Neural cell (in vitro differentiated cells): ENCODE results near the gene S100PBP. TPM values are rescaled to one million over a fixed set of nuclear protein-coding genes. Genes with fewer than 3 reads are reported as not detected.

Experiments
- H2AFZ ChIP-seq: fragments of 200-600, 300-800 bp; sonication (generic), shearing (Covaris generic); 2 replicates; pipeline ENCODE4 v1.6.0; 2014; ENCODE audit warnings: low read depth, mild to moderate bottlenecking, antibody characterized with exemption, low read length, moderate library complexity
- H3F3A ChIP-seq: fragments of 200-600 bp; shearing (Covaris generic); 2 replicates; pipeline ENCODE4 v1.6.1; 2016; ENCODE audit warnings: mild to moderate bottlenecking, moderate library complexity, mixed read lengths, antibody characterized with exemption, low read length; ENCODE audit not compliant: insufficient read depth, poor library complexity, severe bottlenecking
- H3K27ac ChIP-seq: fragments of 200-600, 300-800 bp; sonication (generic), shearing (Covaris generic); 2 replicates; pipeline ENCODE4 v1.5.1; 2014; ENCODE audit warnings: mild to moderate bottlenecking, low read length, moderate library complexity
- H3K27me3 ChIP-seq: fragments of 300-800, 200-600 bp; sonication (generic), shearing (Covaris generic); 2 replicates; pipeline ENCODE4 v1.6.0; 2014; ENCODE audit warnings: mild to moderate bottlenecking, low read depth, low read length, moderate library complexity; ENCODE audit not compliant: insufficient read depth
- H3K36me3 ChIP-seq: fragments of 300-800, 200-600 bp; sonication (generic), shearing (Covaris generic); 2 replicates; pipeline ENCODE4 v1.5.1; 2014; ENCODE audit warnings: mild to moderate bottlenecking, antibody characterized with exemption, low read length, moderate library complexity; ENCODE audit not compliant: insufficient read depth
- H3K4me2 ChIP-seq: fragments of 300-800, 200-600 bp; sonication (generic), shearing (Covaris generic); 2 replicates; pipeline ENCODE4 v1.6.0; 2014; ENCODE audit warnings: mild to moderate bottlenecking, low read length
- H3K4me3 ChIP-seq: fragments of 300-800, 200-600 bp; sonication (generic), shearing (Covaris generic); 2 replicates; pipeline ENCODE4 v1.5.1; 2014; ENCODE audit warnings: mild to moderate bottlenecking, low read length, moderate library complexity
- H3K79me2 ChIP-seq: fragments of 200-600 bp; shearing (Covaris generic); replicated peaks from 2 replicates; pipeline ENCODE4 v1.6.0; 2014; ENCODE audit warnings: mild to moderate bottlenecking, low read length, moderate library complexity; ENCODE audit not compliant: insufficient read depth
- H3K9ac ChIP-seq: fragments of 300-800, 200-600 bp; sonication (generic), shearing (Covaris generic); 2 replicates; pipeline ENCODE4 v1.6.1; 2016; ENCODE audit warnings: mild to moderate bottlenecking, low read length, mixed read lengths
- H3K9me2 ChIP-seq: fragments of 200-600 bp; shearing (Covaris generic); 2 replicates; pipeline ENCODE4 v1.6.1; 2016; ENCODE audit warnings: mild to moderate bottlenecking, low read length, mixed read lengths; ENCODE audit not compliant: insufficient read depth
- H3K9me3 ChIP-seq: fragments of 200-600, 300-800 bp; sonication (generic), shearing (Covaris generic); 2 replicates; pipeline ENCODE4 v1.6.1; 2016; ENCODE audit warnings: mild to moderate bottlenecking, mixed run types, low read length, moderate library complexity, mixed read lengths
- H4K20me1 ChIP-seq: fragments of 200-600 bp; shearing (Covaris generic); 2 replicates; pipeline ENCODE4 v1.6.1; 2016; ENCODE audit warnings: mild to moderate bottlenecking, mixed run types; ENCODE audit not compliant: insufficient read depth
- EP300 ChIP-seq: fragments of 450-650 bp; conservative IDR thresholded peaks from 2 replicates; pipeline ENCODE4 v1.6.1; 2014; ENCODE audit warnings: antibody characterized with exemption, mild to moderate bottlenecking, moderate library complexity; ENCODE audit not compliant: poor library complexity, severe bottlenecking
- EZH2 ChIP-seq: fragments of 200-600, 300-800 bp; shearing (Covaris generic), sonication (generic); IDR thresholded peaks from 2 replicates; pipeline ENCODE4 v1.6.1; 2014; ENCODE audit warnings: antibody characterized with exemption, low read length, borderline replicate concordance, mild to moderate bottlenecking; ENCODE audit not compliant: insufficient read depth, poor library complexity, severe bottlenecking
- MXI1 ChIP-seq: fragments of 450-650 bp; conservative IDR thresholded peaks from 2 replicates; pipeline ENCODE4 v1.6.1; 2014; ENCODE audit warnings: antibody characterized with exemption, mild to moderate bottlenecking; ENCODE audit not compliant: poor library complexity, severe bottlenecking
- POLR2AphosphoS5 ChIP-seq: IDR thresholded peaks from 2 replicates; pipeline ENCODE4 v1.6.1; 2012
- RAD21 ChIP-seq: fragments of 450-650 bp; conservative IDR thresholded peaks from 2 replicates; pipeline ENCODE4 v1.6.1; 2014; ENCODE audit warnings: antibody characterized with exemption, mild to moderate bottlenecking, moderate library complexity
- REST ChIP-seq: IDR thresholded peaks from 2 replicates; pipeline ENCODE4 v1.6.1; 2012; ENCODE audit warnings: borderline replicate concordance
- SMC3 ChIP-seq: fragments of 450-650 bp; conservative IDR thresholded peaks from 2 replicates; pipeline ENCODE4 v1.6.1; 2014; ENCODE audit warnings: antibody characterized with exemption, mild to moderate bottlenecking, moderate library complexity; ENCODE audit not compliant: poor library complexity
- TAF1 ChIP-seq: IDR thresholded peaks from 2 replicates; pipeline ENCODE4 v1.6.1; 2012; ENCODE audit warnings: low read depth
- polyA plus RNA-seq: library from polyadenylated mRNA; depleted of rRNA; stranded (reverse); fragments of >200 nt; gene quantifications from 2 replicates; pipeline ENCODE4 v1.2.3, GENCODE V29; 2014
- TF ChIP-seq, protein P1 (sequence below): fragments of 450-650 bp; IDR thresholded peaks from 2 replicates; pipeline ENCODE4 v1.5.1; 2014; ENCODE audit warnings: antibody characterized with exemption, mild to moderate bottlenecking, moderate library complexity; ENCODE audit not compliant: poor library complexity, severe bottlenecking

The S100PBP gene
- polyA plus RNA-seq, 1 donor from 2014 or later, result 77.0 TPM

DNA sequence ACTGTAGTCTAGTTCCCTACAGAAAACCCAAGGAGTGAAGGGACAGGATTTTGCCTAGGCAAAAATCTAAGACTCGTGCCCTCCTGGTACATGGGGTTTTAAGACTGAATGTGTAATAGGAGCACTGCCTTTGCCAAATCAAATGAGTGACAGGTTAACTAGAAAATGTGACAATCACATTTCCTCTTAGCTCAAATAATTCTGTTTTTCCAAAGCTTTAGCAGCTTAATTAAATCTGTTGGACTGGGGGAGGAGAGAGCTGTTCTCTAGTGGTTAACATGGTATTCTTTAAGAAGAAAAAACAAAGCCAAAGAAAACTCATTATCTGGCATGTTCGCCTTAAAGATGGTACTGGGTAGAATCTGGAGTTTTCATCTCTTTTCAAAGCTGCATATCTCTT, 40.7 kb downstream of the S100PBP start:
- no peaks in the 10 kb centered on the region for H4K20me1 ChIP-seq
- H3K27ac ChIP-seq, result no peak overlapping the region
- peaks cover 5% of the 10 kb centered on the region for H3K36me3 ChIP-seq
- H3F3A ChIP-seq, result no peaks in the 10 kb centered on the region
- no peak overlapping the region for H3K4me3 ChIP-seq
- no peaks in the 10 kb centered on the region for H3K9me3 ChIP-seq
- H3K27me3 ChIP-seq, result no peaks in the 10 kb centered on the region
- H2AFZ ChIP-seq, result no peak overlapping the region
- H3K79me2 ChIP-seq, result no peaks in the 10 kb centered on the region
- no peak overlapping the region for H3K9ac ChIP-seq
- no peak overlapping the region for H3K4me2 ChIP-seq
- H3K9me2 ChIP-seq, result no peaks in the 10 kb centered on the region
- TF ChIP-seq TAF1, result no peak
- TF ChIP-seq MXI1, result no peak
- TF ChIP-seq, protein P1, sequence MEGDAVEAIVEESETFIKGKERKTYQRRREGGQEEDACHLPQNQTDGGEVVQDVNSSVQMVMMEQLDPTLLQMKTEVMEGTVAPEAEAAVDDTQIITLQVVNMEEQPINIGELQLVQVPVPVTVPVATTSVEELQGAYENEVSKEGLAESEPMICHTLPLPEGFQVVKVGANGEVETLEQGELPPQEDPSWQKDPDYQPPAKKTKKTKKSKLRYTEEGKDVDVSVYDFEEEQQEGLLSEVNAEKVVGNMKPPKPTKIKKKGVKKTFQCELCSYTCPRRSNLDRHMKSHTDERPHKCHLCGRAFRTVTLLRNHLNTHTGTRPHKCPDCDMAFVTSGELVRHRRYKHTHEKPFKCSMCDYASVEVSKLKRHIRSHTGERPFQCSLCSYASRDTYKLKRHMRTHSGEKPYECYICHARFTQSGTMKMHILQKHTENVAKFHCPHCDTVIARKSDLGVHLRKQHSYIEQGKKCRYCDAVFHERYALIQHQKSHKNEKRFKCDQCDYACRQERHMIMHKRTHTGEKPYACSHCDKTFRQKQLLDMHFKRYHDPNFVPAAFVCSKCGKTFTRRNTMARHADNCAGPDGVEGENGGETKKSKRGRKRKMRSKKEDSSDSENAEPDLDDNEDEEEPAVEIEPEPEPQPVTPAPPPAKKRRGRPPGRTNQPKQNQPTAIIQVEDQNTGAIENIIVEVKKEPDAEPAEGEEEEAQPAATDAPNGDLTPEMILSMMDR, result no peak
- TF ChIP-seq EP300, result no peak
- TF ChIP-seq REST, result no peak
- no peak for TF ChIP-seq EZH2
- no peak for TF ChIP-seq RAD21
- no peak for TF ChIP-seq SMC3
- TF ChIP-seq POLR2AphosphoS5, result no peak

GRCh38 chr1:32858791-32859190, 41.3 kb downstream of the S100PBP start:
- H3K27ac ChIP-seq, result no peak overlapping the region
- no peaks in the 10 kb centered on the region for H3F3A ChIP-seq
- H3K36me3 ChIP-seq, result peaks cover 5% of the 10 kb centered on the region
- no peaks in the 10 kb centered on the region for H3K9me3 ChIP-seq
- TF ChIP-seq SMC3, result no peak
- TF ChIP-seq, protein P1, result no peak
- no peak for TF ChIP-seq EP300
- no peak for TF ChIP-seq TAF1
- TF ChIP-seq REST, result no peak
- no peak for TF ChIP-seq MXI1
- TF ChIP-seq RAD21, result no peak
- TF ChIP-seq POLR2AphosphoS5, result no peak
- TF ChIP-seq EZH2, result no peak
- H3K9me2 ChIP-seq, result no peaks in the 10 kb centered on the region
- no peaks in the 10 kb centered on the region for H4K20me1 ChIP-seq
- no peaks in the 10 kb centered on the region for H3K27me3 ChIP-seq
- no peaks in the 10 kb centered on the region for H3K79me2 ChIP-seq
- H2AFZ ChIP-seq, result no peak overlapping the region
- H3K4me2 ChIP-seq, result no peak overlapping the region
- H3K4me3 ChIP-seq, result no peak overlapping the region
- no peak overlapping the region for H3K9ac ChIP-seq
